NT2/D1 (cell line): ENCODE measurements around the gene CHI3L2.

Experiments
- SUZ12 ChIP-seq: IDR thresholded peaks from 2 replicates; pipeline ENCODE4 v1.6.1; 2011; ENCODE audit not compliant: insufficient read length, insufficient read depth; ENCODE audit errors: extremely low read depth
- YY1 ChIP-seq: IDR thresholded peaks from 2 replicates; pipeline ENCODE4 v1.6.1; 2011; ENCODE audit not compliant: insufficient read length, insufficient read depth
- ZNF274 ChIP-seq: IDR thresholded peaks from 2 replicates; pipeline ENCODE4 v1.6.1; 2011; ENCODE audit warnings: mild to moderate bottlenecking, low read depth, low read length

GRCh38 chr1:111280267-111280666, 52.8 kb downstream of the CHI3L2 start:
- TF ChIP-seq YY1 (no peak), ZNF274 (no peak), SUZ12 (no peak)
